Measurements from ENCODE around the gene FIGLA.

FIGLA gene

DNA sequence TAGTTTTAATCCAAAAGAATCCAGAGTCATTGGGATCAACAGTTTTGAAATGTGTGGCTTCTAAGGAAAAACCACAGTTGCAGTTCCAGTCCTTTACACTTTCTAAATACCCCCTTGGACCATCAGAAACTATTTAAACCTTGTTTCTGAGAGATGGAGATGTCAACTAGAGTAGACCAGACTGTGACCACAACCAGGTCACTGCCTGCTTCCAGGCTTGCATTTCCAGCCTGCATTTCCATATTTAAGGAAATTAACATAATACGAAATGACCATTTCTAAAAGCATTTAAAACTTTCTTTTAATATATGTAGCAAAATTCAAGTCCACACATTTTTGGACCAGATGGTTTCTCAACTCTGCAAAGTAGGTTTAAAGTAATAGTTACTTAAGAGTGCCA, 60.8 kb downstream of the FIGLA start:
- H3K36me3 ChIP-seq = peaks cover 8% of the 10 kb centered on the region
- DNase-seq = no peak
- H3K9me3 ChIP-seq (ENCODE audit: severe bottlenecking) = peaks cover 18% of the 10 kb centered on the region
- H3K4me3 ChIP-seq (ENCODE audit: low read depth, low read length) = no peak overlapping the region
- H3K27ac ChIP-seq = no peak overlapping the region
- no peaks in the 10 kb centered on the region for H3K27me3 ChIP-seq (ENCODE audit: insufficient read depth, low read depth, severe bottlenecking)
- no peak for TF ChIP-seq CTCF (IDR thresholded peaks at IDR 0.05; ENCODE audit: low read depth, low read length)

DNA sequence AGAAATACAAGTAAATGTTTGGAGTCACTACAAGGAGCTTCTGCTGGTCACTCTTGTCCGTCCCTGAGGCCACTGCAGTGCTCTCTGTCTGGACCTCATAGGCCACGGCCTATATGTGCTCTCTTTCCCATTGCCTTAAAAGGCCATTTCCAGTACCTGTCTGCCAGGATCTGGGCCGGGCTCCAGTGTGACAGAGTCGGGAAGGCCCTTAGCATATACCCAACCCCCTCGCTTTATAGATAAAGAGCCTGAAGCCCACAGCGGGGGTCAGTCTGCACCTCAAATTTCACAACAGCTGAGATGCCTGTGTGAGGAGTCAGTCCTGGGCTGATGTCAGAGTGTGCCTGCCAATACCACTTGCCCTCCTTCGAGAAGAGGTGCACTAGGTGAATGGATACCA, 62.3 kb downstream of the FIGLA start:
- Histone ChIP-seq H3K27me3 (ENCODE audit: insufficient read depth, low read depth, severe bottlenecking) (no peaks in the 10 kb centered on the region), H3K9me3 (ENCODE audit: severe bottlenecking) (peaks cover 18% of the 10 kb centered on the region), H3K27ac (no peak overlapping the region), H3K36me3 (peaks cover 8% of the 10 kb centered on the region), H3K4me3 (ENCODE audit: low read depth, low read length) (no peak overlapping the region)
- TF ChIP-seq CTCF (IDR thresholded peaks at IDR 0.05; ENCODE audit: low read depth, low read length) = no peak
- DNase-seq = no peak

All from WERI-Rb-1 (cell line).